Vagina (tissue), 2 donors: ENCODE results near the gene CHMP4B. TPM values are rescaled to one million over a fixed set of nuclear protein-coding genes. Genes with fewer than 3 reads are reported as not detected.
A peak's percentile ranks its signal among the peaks of the same experiment; 100 is the strongest.

Experiments used
- DNase-seq, 2 donors: peaks; one replicate each; pipeline ENCODE4 v3.0.0-alpha.2; 2017; ENCODE audit errors: extremely low spot score in 2 of 2
- H3K27ac ChIP-seq: fragments of 200-600 bp; sonication (generic); one replicate; pipeline ENCODE4 v1.5.1; 2019
- H3K27me3 ChIP-seq: fragments of 200-600 bp; sonication (generic); one replicate; pipeline ENCODE4 v1.5.1; 2019
- H3K36me3 ChIP-seq, 2 donors: fragments of 200-600 bp; sonication (generic); one replicate each; pipeline ENCODE4 v1.5.1; 2017 to 2019
- H3K4me1 ChIP-seq: fragments of 200-600 bp; sonication (generic); one replicate; pipeline ENCODE4 v1.5.1; 2019
- H3K4me3 ChIP-seq, 2 donors: fragments of 200-600 bp; sonication (generic); 1 replicate in 1 of 2; 2 replicates in 1 of 2; pipeline ENCODE4 v1.5.1; 2016 to 2019
- H3K9me3 ChIP-seq: fragments of 200-600 bp; sonication (generic); one replicate; pipeline ENCODE4 v1.5.1; 2019
- CTCF ChIP-seq, 3 experiments: fragments of 450-650 bp in 2 of 3; fragments of 200-600 bp in 1 of 3; sonication (generic) in 1 of 3; IDR thresholded peaks; one replicate each; pipeline ENCODE4 v1.5.1; 2017 to 2019; ENCODE audit warnings: antibody characterized with exemption in 3 of 3, mild to moderate bottlenecking in 2 of 3, moderate library complexity in 2 of 3
- POLR2A ChIP-seq, 2 donors: fragments of 450-650 bp; IDR thresholded peaks; one replicate each; pipeline ENCODE4 v1.6.1; 2017; ENCODE audit warnings: antibody characterized with exemption in 2 of 2, mild to moderate bottlenecking in 2 of 2, moderate library complexity in 2 of 2
- POLR2AphosphoS5 ChIP-seq, 2 donors: sonication (generic); formaldehyde crosslinking; IDR thresholded peaks; one replicate each; pipeline ENCODE4 v1.9.0; 2017; ENCODE audit warnings: antibody characterized with exemption in 2 of 2, mild to moderate bottlenecking in 2 of 2, low read depth in 1 of 2; ENCODE audit not compliant: insufficient read depth in 1 of 2
- intact Hi-C: fragments of 100-400 bp; cut with DNase I; formaldehyde crosslinking; loops from one replicate; pipeline ENCODE4 v1.15.1; 2023
- total RNA-seq: library from RNA; depleted of rRNA; stranded (reverse); fragments of >200 nt; gene quantifications from one replicate; pipeline ENCODE4 v1.2.3, GENCODE V29; 2016

CHMP4B gene
- total RNA-seq, 1 donor from 2014 or later, result 95.5 TPM

GRCh38 chr20:33788351-33789049 is 22.6 kb upstream of the CHMP4B start:
- TF ChIP-seq CTCF (IDR thresholded peaks at IDR 0.05), result no peak
- no peak for TF ChIP-seq POLR2AphosphoS5 (IDR thresholded peaks at IDR 0.05; ENCODE audit: insufficient read depth in 1 of 2, low read depth in 1 of 2)
- no peak for TF ChIP-seq POLR2A (IDR thresholded peaks at IDR 0.05)
- Histone ChIP-seq H3K4me1 (peaks cover 9% of the 10 kb centered on the region), H3K9me3 (no peaks in the 10 kb centered on the region), H3K27ac (peak overlapping the region; percentile 36), H3K4me3 (no peak overlapping the region), H3K27me3 (no peaks in the 10 kb centered on the region), H3K36me3 (peaks cover 0 to 7% of the 10 kb centered on the region in 2 donors)
- intact Hi-C loops, result no loop called here
- no peak for DNase-seq

GRCh38 chr20:33789109-33789857 is 21.9 kb upstream of the CHMP4B start:
- intact Hi-C loops, result no loop called here
- Histone ChIP-seq H3K27ac (peak overlapping the region; percentile 36), H3K4me1 (peaks cover 9% of the 10 kb centered on the region), H3K36me3 (peaks cover 0 to 7% of the 10 kb centered on the region in 2 donors), H3K27me3 (no peaks in the 10 kb centered on the region), H3K9me3 (no peaks in the 10 kb centered on the region), H3K4me3 (no peak overlapping the region)
- no peak for DNase-seq
- TF ChIP-seq CTCF (IDR thresholded peaks at IDR 0.05) (no peak), POLR2A (IDR thresholded peaks at IDR 0.05) (no peak), POLR2AphosphoS5 (IDR thresholded peaks at IDR 0.05; ENCODE audit: insufficient read depth in 1 of 2, low read depth in 1 of 2) (peak; percentile 12 to 67)

- TF ChIP-seq POLR2A (IDR thresholded peaks at IDR 0.05) (no peak), POLR2AphosphoS5 (IDR thresholded peaks at IDR 0.05; ENCODE audit: insufficient read depth in 1 of 2, low read depth in 1 of 2) (no peak), CTCF (IDR thresholded peaks at IDR 0.05) (no peak)
- Histone ChIP-seq H3K4me3 (no peak overlapping the region), H3K36me3 (peaks cover 0 to 7% of the 10 kb centered on the region in 2 donors), H3K27me3 (no peaks in the 10 kb centered on the region), H3K9me3 (no peaks in the 10 kb centered on the region), H3K27ac (no peak overlapping the region), H3K4me1 (peaks cover 9% of the 10 kb centered on the region)
- DNase-seq, result no peak
- intact Hi-C loops, result no loop called here
Measured at GRCh38 chr20:33789858-33790182, 21.3 kb upstream of the CHMP4B start.

- H3K4me1 ChIP-seq, result peaks cover 9% of the 10 kb centered on the region
- DNase-seq, result no peak
- peaks cover 0 to 7% of the 10 kb centered on the region in 2 donors for H3K36me3 ChIP-seq
- TF ChIP-seq POLR2AphosphoS5 (IDR thresholded peaks at IDR 0.05; ENCODE audit: insufficient read depth in 1 of 2, low read depth in 1 of 2), result no peak
- no peak for TF ChIP-seq CTCF (IDR thresholded peaks at IDR 0.05)
- TF ChIP-seq POLR2A (IDR thresholded peaks at IDR 0.05), result no peak
- H3K9me3 ChIP-seq, result no peaks in the 10 kb centered on the region
- no peak overlapping the region for H3K27ac ChIP-seq
- intact Hi-C loops, result no loop called here
- H3K27me3 ChIP-seq, result no peaks in the 10 kb centered on the region
- no peak overlapping the region for H3K4me3 ChIP-seq
Measured at GRCh38 chr20:33790566-33790965, 20.6 kb upstream of the CHMP4B start.

- Histone ChIP-seq H3K27ac (no peak overlapping the region), H3K27me3 (no peaks in the 10 kb centered on the region), H3K4me1 (peaks cover 9% of the 10 kb centered on the region), H3K36me3 (peaks cover 0 to 7% of the 10 kb centered on the region in 2 donors), H3K9me3 (no peaks in the 10 kb centered on the region), H3K4me3 (no peak overlapping the region)
- no peak for TF ChIP-seq POLR2A (IDR thresholded peaks at IDR 0.05)
- no peak for TF ChIP-seq CTCF (IDR thresholded peaks at IDR 0.05)
- no peak for TF ChIP-seq POLR2AphosphoS5 (IDR thresholded peaks at IDR 0.05; ENCODE audit: insufficient read depth in 1 of 2, low read depth in 1 of 2)
- DNase-seq, result no peak
- intact Hi-C loops, result no loop called here
Measured at GRCh38 chr20:33791021-33791420, 20.1 kb upstream of the CHMP4B start.
